T-cell (primary cell): Measurements from ENCODE around the gene FGF1. TPM values are rescaled to one million over a fixed set of nuclear protein-coding genes. Genes with fewer than 3 reads are reported as not detected.

Experiments
- ATAC-seq, 4 experiments: fragments of 200-7000 bp in 3 of 4; fragments of 150-1000 bp in 1 of 4; cut with Tn5 transposase; replicated peaks in 1 of 4; 1 replicate in 3 of 4; 2 replicates in 1 of 4; pipeline ENCODE4 v1.10.0; 2021; ENCODE audit warnings: moderate library complexity in 3 of 4, mild to moderate bottlenecking in 2 of 4, moderate number of reproducible peaks in 1 of 4
- CTCF ChIA-PET, 2 donors: fragments of 300-600 bp; sonication (Branson Sonifier 250); formaldehyde crosslinking; loops; one replicate each; lab custom pipeline; 2022; ENCODE audit warnings: antibody characterized with exemption in 2 of 2; lab: Charles Lee
- POLR2A ChIA-PET, 2 donors: fragments of 300-600 bp; sonication (Branson Sonifier 250); formaldehyde crosslinking; loops; one replicate each; lab custom pipeline; 2022; ENCODE audit warnings: antibody characterized with exemption in 2 of 2; lab: Charles Lee
- DNase-seq, 35 experiments: peaks; one replicate each; pipeline versions ENCODE4 v3.0.0 to v3.0.0-alpha.2; 2013 to 2023
- H3K27ac ChIP-seq: one replicate; pipeline ENCODE4 v1.5.1; 2013; ENCODE audit warnings: low read length
- H3K27me3 ChIP-seq, 2 experiments: replicated peaks in 1 of 2; 1 replicate in 1 of 2; 2 replicates in 1 of 2; pipeline versions ENCODE4 v1.6.1 to v1.7.0; 2013; ENCODE audit warnings: low read length in 1 of 2, mixed read lengths in 1 of 2; ENCODE audit not compliant: control insufficient read depth in 2 of 2, insufficient read depth in 2 of 2; ENCODE audit errors: extremely low read depth in 1 of 2
- H3K36me3 ChIP-seq, 2 donors: 1 replicate in 1 of 2; 2 replicates in 1 of 2; pipeline versions ENCODE4 v1.6.1 to v1.7.0; 2013; ENCODE audit warnings: low read length in 1 of 2; ENCODE audit not compliant: control insufficient read depth in 2 of 2, insufficient read depth in 1 of 2; ENCODE audit errors: extremely low read depth in 1 of 2
- H3K4me1 ChIP-seq, 2 experiments: 1 replicate in 1 of 2; 2 replicates in 1 of 2; pipeline versions ENCODE4 v1.6.1 to v1.7.0; 2013; ENCODE audit warnings: low read length in 2 of 2, mixed read lengths in 1 of 2; ENCODE audit not compliant: insufficient read depth in 2 of 2, control insufficient read depth in 1 of 2; ENCODE audit errors: extremely low read depth in 1 of 2
- H3K4me3 ChIP-seq, 2 donors: 1 replicate in 1 of 2; 2 replicates in 1 of 2; pipeline versions ENCODE4 v1.5.1 to v1.7.0; 2013; ENCODE audit warnings: mild to moderate bottlenecking in 2 of 2, low read length in 1 of 2, moderate library complexity in 1 of 2; ENCODE audit not compliant: control insufficient read depth in 1 of 2; ENCODE audit errors: extremely low read depth in 1 of 2
- H3K9me3 ChIP-seq: 2 replicates; pipeline ENCODE4 v1.7.0; 2013
- H3K27ac Mint-ChIP-seq, 2 donors: one replicate each; pipeline ENCODE4 v1.8.0; 2020 to 2021; ENCODE audit warnings: mild to moderate bottlenecking in 2 of 2, mixed read lengths in 2 of 2
- H3K27me3 Mint-ChIP-seq, 2 donors: one replicate each; pipeline ENCODE4 v1.8.0; 2021 to 2022; ENCODE audit warnings: mixed read lengths in 2 of 2
- H3K36me3 Mint-ChIP-seq: one replicate; pipeline ENCODE4 v1.8.0; 2021; ENCODE audit warnings: mixed read lengths
- H3K4me1 Mint-ChIP-seq, 3 donors: one replicate each; pipeline ENCODE4 v1.8.0; 2020 to 2022; ENCODE audit warnings: mixed read lengths in 3 of 3, mild to moderate bottlenecking in 1 of 3
- H3K4me3 Mint-ChIP-seq, 3 donors: one replicate each; pipeline ENCODE4 v1.8.0; 2020 to 2022; ENCODE audit warnings: mild to moderate bottlenecking in 3 of 3, mixed read lengths in 3 of 3, moderate library complexity in 3 of 3
- H3K9me3 Mint-ChIP-seq, 3 donors: one replicate each; pipeline ENCODE4 v1.8.0; 2020 to 2022; ENCODE audit warnings: mixed read lengths in 3 of 3
- WGBS: methylation state at CpG from one replicate; pipeline ENCODE4 v1.1.5; 2013; ENCODE audit warnings: missing lambda C conversion rate; ENCODE audit not compliant: insufficient coverage; 5-methylcytosine and 5-hydroxymethylcytosine counted together
- total RNA-seq, 35 experiments: library from RNA in 6 of 35; stranded (reverse) in 6 of 35; fragments of 120-200 nt in 1 of 35; gene quantifications; one replicate each; pipeline versions ENCODE4 v1.2.1 to v1.2.4 and lab custom pipeline; 2013 to 2026

FGF1 gene
- total RNA-seq, 5 donors from 2014 or later (not counting 1 experiment from before 2014, with no cell fraction given), result not detected

- DNase-seq, result no peak
- no peaks in the 10 kb centered on the region for H3K4me1 ChIP-seq
- Mint-ChIP-seq H3K36me3 (no peaks in the 10 kb centered on the region), H3K9me3 (peaks cover 0 to 4% (median 0%) of the 10 kb centered on the region in 3 donors), H3K4me3 (no peak overlapping the region), H3K27me3 (peaks cover 4 to 10% of the 10 kb centered on the region in 2 donors), H3K27ac (no peak overlapping the region), H3K4me1 (no peaks in the 10 kb centered on the region)
- H3K9me3 ChIP-seq, result no peaks in the 10 kb centered on the region
- H3K27ac ChIP-seq, result no peak overlapping the region
- H3K27me3 ChIP-seq, result peaks cover 0 to 9% of the 10 kb centered on the region in 2 experiments
- no peak for ATAC-seq
- H3K36me3 ChIP-seq, result no peaks in the 10 kb centered on the region
- no peak overlapping the region for H3K4me3 ChIP-seq
- WGBS, result no CpG with 5 or more reads among the region's 5 CpGs
- POLR2A ChIA-PET, result no interaction called here
- CTCF ChIA-PET, result no interaction called here
These were observed 1.9 kb downstream of the FGF1 start for GRCh38 chr5:142683881-142684505.

- ATAC-seq, result no peak
- ChIA-PET POLR2A (no interaction called here), CTCF (no interaction called here)
- WGBS, result no CpG with 5 or more reads among the region's 3 CpGs
- H3K36me3 ChIP-seq, result no peaks in the 10 kb centered on the region
- Mint-ChIP-seq H3K36me3 (no peaks in the 10 kb centered on the region), H3K4me1 (no peaks in the 10 kb centered on the region), H3K27ac (no peak overlapping the region), H3K4me3 (no peak overlapping the region), H3K27me3 (peaks cover 4 to 9% of the 10 kb centered on the region in 2 donors), H3K9me3 (peaks cover 0 to 4% (median 0%) of the 10 kb centered on the region in 3 donors)
- no peaks in the 10 kb centered on the region for H3K4me1 ChIP-seq
- H3K27me3 ChIP-seq, result peaks cover 0 to 9% of the 10 kb centered on the region in 2 experiments
- no peaks in the 10 kb centered on the region for H3K9me3 ChIP-seq
- H3K27ac ChIP-seq, result no peak overlapping the region
- no peak overlapping the region for H3K4me3 ChIP-seq
- no peak for DNase-seq
These were observed 2.8 kb downstream of the FGF1 start for GRCh38 chr5:142683116-142683515.

DNA sequence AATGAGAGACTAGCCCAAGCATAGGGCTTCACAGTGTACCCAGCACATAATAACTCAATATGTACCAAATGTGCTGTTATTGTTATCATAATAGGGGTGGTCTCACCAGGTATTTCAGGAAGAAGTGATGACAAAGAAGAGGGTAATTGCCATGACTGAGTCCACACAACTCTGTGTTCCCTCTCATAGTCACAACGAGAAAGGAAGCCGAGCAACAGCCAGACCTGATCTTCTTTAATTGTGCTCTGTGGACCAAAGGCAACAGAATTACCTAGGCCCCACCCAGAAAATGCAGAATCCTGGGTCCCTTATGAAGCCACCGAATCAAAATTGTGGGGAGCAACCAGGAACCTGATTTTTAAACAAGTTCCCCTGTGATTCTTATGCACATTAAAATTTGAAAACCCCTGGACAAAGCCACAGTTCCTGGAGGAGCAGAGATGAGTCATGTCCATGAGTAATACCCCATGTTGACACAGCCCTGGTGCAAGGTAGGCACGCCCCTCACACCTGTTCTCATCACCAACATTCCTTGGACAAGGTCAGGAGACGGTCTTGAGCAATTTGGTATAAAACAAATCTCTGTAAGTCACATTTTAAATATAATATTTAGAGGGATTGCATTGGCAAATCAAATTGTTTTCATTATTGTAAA, 5.2 kb downstream of the FGF1 start:
- no peak for DNase-seq
- CTCF ChIA-PET, result interaction anchor here in 1 of 2 donors (0.6 kb wide), 1 partner anchor 228 kb away, joined by 5 read pairs; no protein-coding TSS in a partner anchor
- POLR2A ChIA-PET, result no interaction called here
- H3K4me3 Mint-ChIP-seq, result no peak overlapping the region
- H3K27ac ChIP-seq, result no peak overlapping the region
- H3K27ac Mint-ChIP-seq, result no peak overlapping the region
- no peak for ATAC-seq
- H3K4me1 ChIP-seq, result no peaks in the 10 kb centered on the region
- no peaks in the 10 kb centered on the region for H3K36me3 ChIP-seq
- peaks cover 0 to 4% of the 10 kb centered on the region in 2 experiments for H3K27me3 ChIP-seq
- no peaks in the 10 kb centered on the region for H3K9me3 ChIP-seq
- H3K36me3 Mint-ChIP-seq, result no peaks in the 10 kb centered on the region
- H3K27me3 Mint-ChIP-seq, result peaks cover 2 to 7% of the 10 kb centered on the region in 2 donors
- no peaks in the 10 kb centered on the region for H3K4me1 Mint-ChIP-seq
- WGBS, result 88% methylated on average over 1 of the region's 5 CpGs
- H3K4me3 ChIP-seq, result no peak overlapping the region
- H3K9me3 Mint-ChIP-seq, result peaks cover 0 to 4% (median 0%) of the 10 kb centered on the region in 3 donors

DNA sequence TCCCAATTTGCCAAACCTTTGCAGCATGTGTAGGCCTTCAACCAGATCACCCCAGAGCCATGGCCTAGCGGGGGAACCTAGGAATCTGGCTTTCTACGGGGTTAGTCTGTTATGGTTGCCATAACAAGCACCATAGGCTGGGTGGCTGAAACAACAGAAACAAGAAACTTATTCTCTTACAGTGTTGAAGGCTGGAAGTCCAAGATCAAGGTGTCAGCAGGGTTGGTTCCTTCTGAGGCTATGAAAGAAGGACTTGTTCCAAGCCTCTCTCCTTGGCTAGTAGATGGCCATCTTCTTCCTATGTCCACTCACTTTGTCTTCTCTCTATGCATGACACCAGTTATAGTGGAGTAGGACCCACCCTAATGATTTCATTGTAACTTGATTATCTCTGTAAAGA, 6.1 kb downstream of the FGF1 start:
- Mint-ChIP-seq H3K9me3 (peaks cover 0 to 4% (median 0%) of the 10 kb centered on the region in 3 donors), H3K4me3 (no peak overlapping the region), H3K36me3 (no peaks in the 10 kb centered on the region), H3K27ac (no peak overlapping the region), H3K4me1 (no peaks in the 10 kb centered on the region), H3K27me3 (peaks cover 2 to 7% of the 10 kb centered on the region in 2 donors)
- Histone ChIP-seq H3K27me3 (peaks cover 0 to 4% of the 10 kb centered on the region in 2 experiments), H3K36me3 (no peaks in the 10 kb centered on the region), H3K27ac (no peak overlapping the region), H3K4me3 (no peak overlapping the region), H3K9me3 (no peaks in the 10 kb centered on the region), H3K4me1 (no peaks in the 10 kb centered on the region)
- POLR2A ChIA-PET, result no interaction called here
- WGBS, result 100% methylated on average over 1 of the region's 2 CpGs
- DNase-seq (no peak), ATAC-seq (no peak)
- CTCF ChIA-PET, result no interaction called here

- Histone ChIP-seq H3K36me3 (no peaks in the 10 kb centered on the region), H3K9me3 (no peaks in the 10 kb centered on the region), H3K27me3 (peaks cover 0 to 4% of the 10 kb centered on the region in 2 experiments), H3K27ac (no peak overlapping the region), H3K4me1 (no peaks in the 10 kb centered on the region), H3K4me3 (no peak overlapping the region)
- ChIA-PET CTCF (no interaction called here), POLR2A (no interaction called here)
- Mint-ChIP-seq H3K4me3 (no peak overlapping the region), H3K4me1 (no peaks in the 10 kb centered on the region), H3K36me3 (no peaks in the 10 kb centered on the region), H3K27me3 (peaks cover 2 to 7% of the 10 kb centered on the region in 2 donors), H3K27ac (no peak overlapping the region), H3K9me3 (peaks cover 0 to 4% (median 0%) of the 10 kb centered on the region in 3 donors)
- DNase-seq (no peak), ATAC-seq (no peak)
- WGBS, result 83% methylated on average over 3 of the region's 4 CpGs
These were observed 7.4 kb downstream of the FGF1 start for GRCh38 chr5:142678529-142678928.

- Mint-ChIP-seq H3K27ac (no peak overlapping the region), H3K27me3 (peaks cover 2 to 7% of the 10 kb centered on the region in 2 donors), H3K4me3 (no peak overlapping the region), H3K36me3 (no peaks in the 10 kb centered on the region), H3K9me3 (peaks cover 0 to 4% (median 0%) of the 10 kb centered on the region in 3 donors), H3K4me1 (no peaks in the 10 kb centered on the region)
- Histone ChIP-seq H3K4me3 (no peak overlapping the region), H3K27me3 (peaks cover 0 to 4% of the 10 kb centered on the region in 2 experiments), H3K36me3 (no peaks in the 10 kb centered on the region), H3K9me3 (no peaks in the 10 kb centered on the region), H3K27ac (no peak overlapping the region), H3K4me1 (no peaks in the 10 kb centered on the region)
- POLR2A ChIA-PET, result interaction anchor here in 1 of 2 donors (0.7 kb wide), 1 partner anchor 910 kb away, joined by 3 read pairs; no protein-coding TSS in a partner anchor
- CTCF ChIA-PET, result no interaction called here
- DNase-seq (no peak), ATAC-seq (no peak)
- WGBS, result no CpG with 5 or more reads among the region's 2 CpGs
These were observed 8.7 kb downstream of the FGF1 start for GRCh38 chr5:142677198-142677597.
